K562 (cell line): ENCODE data around the gene LCN1. TPM values are rescaled to one million over a fixed set of nuclear protein-coding genes. Genes with fewer than 3 reads are reported as not detected.

Experiments used
- ATAC-seq: fragments of 200-7000 bp; cut with Tn5 transposase; 3 replicates; pipeline ENCODE4 v1.9.1; 2020; ENCODE audit warnings: moderate library complexity
- BruUV-seq: library from RNA; stranded (reverse); fragments of 400-500 nt; replicated peaks from 2 replicates; lab custom pipeline; 2021; lab: Mats Ljungman, UMichigan
- CTCF ChIA-PET: fragments of 300-600 bp; formaldehyde crosslinking; extraction: SDS; loops from one replicate; lab custom pipeline; 2021; ENCODE audit warnings: low intra/inter-chr PET ratio; lab: Yijun Ruan, JAX
- POLR2A ChIA-PET: fragments of 300-600, 350-650 bp; sonication (Branson Sonifier 250); formaldehyde crosslinking; extraction: SDS; loops from one replicate; lab custom pipeline; 2021; ENCODE audit warnings: antibody characterized with exemption, inconsistent platforms; lab: Yijun Ruan, JAX
- DNase-seq, 4 experiments: peaks; one replicate each; pipeline versions ENCODE4 v3.0.0 to v3.0.0-alpha.2; 2011 to 2018; ENCODE audit warnings: low spot score in 3 of 4, mixed read lengths in 3 of 4; ENCODE audit errors: extremely low read depth in 1 of 4
- FAIRE-seq: peaks from 2 replicates; lab custom pipeline; 2011; peaks lifted over from hg19 to GRCh38; lab: Jason Lieb, UNC
- H2AFZ ChIP-seq: 2 replicates; pipeline ENCODE4 v1.6.0; 2011; ENCODE audit warnings: low read depth, low read length, control low read depth, inconsistent platforms
- H3K27ac ChIP-seq: fragments of 200-600 bp; 3 replicates; pipeline ENCODE4 v1.8.0; 2011; ENCODE audit warnings: low read depth, mild to moderate bottlenecking, control low read depth, inconsistent platforms, low read length, moderate library complexity, mixed read lengths; ENCODE audit errors: extremely low read depth
- H3K27me3 ChIP-seq, 2 experiments: fragments of 300-600 bp in 1 of 2; 2 replicates in 1 of 2; 3 replicates in 1 of 2; pipeline versions ENCODE4 v1.6.0 to v1.8.0; 2011; ENCODE audit warnings: inconsistent platforms in 2 of 2, low read length in 2 of 2, mild to moderate bottlenecking in 1 of 2, mixed read lengths in 1 of 2, moderate library complexity in 1 of 2; ENCODE audit not compliant: control insufficient read depth in 2 of 2, insufficient read depth in 2 of 2
- H3K36me3 ChIP-seq: fragments of 300-600 bp; 3 replicates; pipeline ENCODE4 v1.8.0; 2011; ENCODE audit warnings: mild to moderate bottlenecking, low read length, inconsistent platforms; ENCODE audit not compliant: control insufficient read depth, insufficient read depth
- H3K4me1 ChIP-seq, 2 experiments: fragments of 200-600 bp in 1 of 2; replicated peaks in 1 of 2; 2 replicates in 1 of 2; 3 replicates in 1 of 2; pipeline versions ENCODE4 v1.5.1 to v1.8.0; 2011; ENCODE audit warnings: inconsistent platforms in 2 of 2, low read length in 2 of 2, mild to moderate bottlenecking in 1 of 2, mixed read lengths in 1 of 2, moderate library complexity in 1 of 2; ENCODE audit not compliant: control insufficient read depth in 2 of 2, insufficient read depth in 2 of 2
- H3K4me2 ChIP-seq: 2 replicates; pipeline ENCODE4 v1.6.1; 2011; ENCODE audit warnings: low read length, control low read depth, inconsistent platforms, mixed read lengths; ENCODE audit not compliant: insufficient read depth
- H3K4me3 ChIP-seq: fragments of 200-600 bp; sonication (generic), shearing (Covaris generic); 2 replicates; pipeline ENCODE4 v1.5.1; 2016; ENCODE audit warnings: control low read depth, inconsistent platforms
- H3K79me2 ChIP-seq: fragments of 200-600 bp; 3 replicates; pipeline ENCODE4 v1.8.0; 2011; ENCODE audit warnings: low read length, inconsistent platforms; ENCODE audit not compliant: control insufficient read depth, insufficient read depth
- H3K9ac ChIP-seq, 2 experiments: 2 replicates each; pipeline versions ENCODE4 v1.6.0 to v1.6.1; 2011; ENCODE audit warnings: low read depth in 2 of 2, low read length in 2 of 2, control low read depth in 1 of 2, inconsistent platforms in 1 of 2, mild to moderate bottlenecking in 1 of 2, mixed read lengths in 1 of 2; ENCODE audit not compliant: insufficient read depth in 1 of 2
- H3K9me1 ChIP-seq: one replicate; pipeline ENCODE4 v1.6.0; 2011; ENCODE audit warnings: inconsistent platforms, mild to moderate bottlenecking, low read length, moderate library complexity; ENCODE audit not compliant: control insufficient read depth, insufficient read depth
- H3K9me3 ChIP-seq: replicated peaks from 2 replicates; pipeline ENCODE4 v1.5.1; 2011; ENCODE audit warnings: low read depth, low read length, inconsistent platforms; ENCODE audit not compliant: control insufficient read depth, insufficient read depth
- H4K20me1 ChIP-seq: replicated peaks from 2 replicates; pipeline ENCODE4 v1.6.1; 2011; ENCODE audit warnings: low read length, inconsistent platforms, mixed read lengths; ENCODE audit not compliant: control insufficient read depth, insufficient read depth
- ADNP ChIP-seq: fragments of 200-800 bp; sonication (Bioruptor generic); IDR thresholded peaks from 2 replicates; pipeline ENCODE4 v1.6.1; 2016; ENCODE audit warnings: missing genetic modification characterization, missing compliant biosample characterization
- BRCA1 ChIP-seq, 2 experiments: fragments of 450-650 bp in 1 of 2; sonication (generic) in 1 of 2; formaldehyde crosslinking in 1 of 2; IDR thresholded peaks; 2 replicates each; pipeline versions ENCODE4 v1.5.0 to v1.6.1; 2017 to 2020; ENCODE audit warnings: mild to moderate bottlenecking in 1 of 2, missing genetic modification reagents in 1 of 2
- DLX4 ChIP-seq: fragments of 250-450 bp; sonication (Bioruptor Pico); IDR thresholded peaks from 2 replicates; pipeline ENCODE4 v1.6.1; 2021; ENCODE audit warnings: mild to moderate bottlenecking
- JUND ChIP-seq, 2 experiments: IDR thresholded peaks; 2 replicates in 1 of 2; 3 replicates in 1 of 2; pipeline ENCODE4 v1.6.1; 2011; ENCODE audit warnings: borderline replicate concordance in 2 of 2, low read depth in 2 of 2, low read length in 2 of 2, improper control_type of control experiment in 1 of 2, missing biosample characterization in 1 of 2, missing genetic modification characterization in 1 of 2, missing genetic modification reagents in 1 of 2
- LCOR ChIP-seq: sonication (generic); formaldehyde crosslinking; IDR thresholded peaks from 2 replicates; pipeline ENCODE4 v1.8.0; 2022; ENCODE audit warnings: mild to moderate bottlenecking, missing genetic modification reagents
- MECOM ChIP-seq: fragments of 250-450 bp; sonication (Bioruptor Pico); IDR thresholded peaks from 2 replicates; pipeline ENCODE4 v1.8.0; 2022; ENCODE audit warnings: inconsistent platforms
- NFXL1 ChIP-seq: fragments of 450-650 bp; formaldehyde crosslinking; IDR thresholded peaks from 2 replicates; pipeline ENCODE4 v1.4.0; 2021; ENCODE audit warnings: mild to moderate bottlenecking
- OTX1 ChIP-seq: fragments of 450-650 bp; formaldehyde crosslinking; IDR thresholded peaks from 2 replicates; pipeline ENCODE4 v1.4.0; 2022; ENCODE audit warnings: mild to moderate bottlenecking
- TAL1 ChIP-seq: fragments of 450-650 bp; IDR thresholded peaks from 2 replicates; pipeline ENCODE4 v1.6.1; 2016; ENCODE audit warnings: mild to moderate bottlenecking
- TFAP4 ChIP-seq: sonication (generic); formaldehyde crosslinking; IDR thresholded peaks from 2 replicates; pipeline ENCODE4 v1.8.0; 2022; ENCODE audit warnings: missing genetic modification reagents, mild to moderate bottlenecking, moderate library complexity, borderline replicate concordance
- ZNF324 ChIP-seq: fragments of 250-450 bp; sonication (Bioruptor Pico); IDR thresholded peaks from 2 replicates; pipeline ENCODE4 v1.4.0; 2020; ENCODE audit warnings: mild to moderate bottlenecking
- ZNF395 ChIP-seq: fragments of 200-800 bp; sonication (Bioruptor generic); IDR thresholded peaks from 2 replicates; pipeline ENCODE4 v1.6.1; 2017; ENCODE audit warnings: missing genetic modification characterization, missing compliant biosample characterization
- ZNF449 ChIP-seq: fragments of 250-450 bp; sonication (Bioruptor Pico); IDR thresholded peaks from 2 replicates; pipeline ENCODE4 v1.8.0; 2022; ENCODE audit warnings: moderate library complexity, mild to moderate bottlenecking, inconsistent platforms
- WGBS: fragments of 100-300 bp; shearing (Covaris generic); methylation state at CpG from one replicate; pipeline ENCODE4 v1.1.6; 2016; ENCODE audit warnings: low coverage, mixed read lengths; ENCODE audit not compliant: insufficient coverage; ENCODE audit errors: missing lambda C conversion rate; 5-methylcytosine and 5-hydroxymethylcytosine counted together
- in situ Hi-C: fragments of 300-500 bp; cut with MboI; formaldehyde crosslinking; loops from 4 replicates; pipeline ENCODE4 v1.15.0; 2018; ENCODE audit warnings: inconsistent platforms, mixed read lengths
- intact Hi-C: fragments of 100-400 bp; cut with micrococcal nuclease; formaldehyde crosslinking; loops from 2 replicates; pipeline ENCODE4 v1.14.2; 2022
- polyA plus RNA-seq, 8 experiments: library from polyadenylated mRNA; depleted of rRNA in 4 of 8; stranded (reverse) in 5 of 8; unstranded in 3 of 8; fragments of >200 nt; fragmentation: Nextera tagmentation in 2 of 8; fragmentation: Illumina TruSeq in 1 of 8; extraction: Ambion mirVana in 2 of 8; extraction: Trizol in 1 of 8; gene quantifications; 2 replicates each; pipeline versions ENCODE4 v1.2.1 to v1.2.3, GENCODE V29; 2011 to 2014; ENCODE audit warnings: inconsistent platforms in 1 of 8, missing spikeins in 1 of 8
- total RNA-seq, 7 experiments: library from RNA; depleted of rRNA in 6 of 7; stranded (reverse); fragments of >200 nt in 6 of 7; fragmentation: Illumina TruSeq in 2 of 7; extraction: Trizol in 2 of 7; gene quantifications; 2 replicates each; pipeline versions ENCODE4 v1.2.1 to v1.2.3, GENCODE V29; 2011 to 2021; ENCODE audit warnings: low replicate concordance in 1 of 7

Gene LCN1
- total and polyA plus RNA-seq, 9 of the 15 experiments (the other 6 are each of a cell fraction or from before 2014, with no cell fraction given), result not detected

- Histone ChIP-seq H3K79me2 (no peaks in the 10 kb centered on the region), H3K9me1 (no peaks in the 10 kb centered on the region), H3K9ac (no peak overlapping the region), H2AFZ (no peak overlapping the region), H3K36me3 (peaks cover 15% of the 10 kb centered on the region; the same call in 1 of the 3 replicates), H3K27me3 (no peaks in the 10 kb centered on the region), H3K9me3 (no peaks in the 10 kb centered on the region), H3K4me3 (no peak overlapping the region), H3K27ac (no peak overlapping the region), H3K4me2 (no peak overlapping the region), H3K4me1 (peaks cover 2 to 12% of the 10 kb centered on the region in 2 experiments; a peak in 2 of 5 replicates), H4K20me1 (no peaks in the 10 kb centered on the region)
- no TSS peak for BruUV-seq
- 52% methylated on average over 4 of the region's 4 CpGs for WGBS
- CTCF ChIA-PET, result no interaction called here
- DNase-seq (no peak), FAIRE-seq (no peak), ATAC-seq (no peak)
- POLR2A ChIA-PET, result interaction anchor here (0.6 to 3.1 kb wide), 2 partner anchors 11 to 52 kb away, joined by 3 to 13 read pairs; no protein-coding TSS in a partner anchor
- intact Hi-C loops, result no loop called here
- in situ Hi-C loops, result no loop called here
- no peak for TF ChIP-seq OTX1 (CRISPR knock-in tag)
- TF ChIP-seq JUND (IDR thresholded peaks at IDR 0.05; ENCODE audit: borderline replicate concordance, low read depth, low read length), result no peak
- TF ChIP-seq JUND (tag; IDR thresholded peaks at IDR 0.05; ENCODE audit: borderline replicate concordance, low read depth, low read length), result no peak
- TF ChIP-seq BRCA1 (IDR thresholded peaks at IDR 0.05), result no peak
- TF ChIP-seq BRCA1 (CRISPR knock-in tag; IDR thresholded peaks at IDR 0.05), result no peak
- TF ChIP-seq ADNP (tag), result no peak
- no peak for TF ChIP-seq ZNF395
- no peak for TF ChIP-seq TFAP4 (CRISPR knock-in tag)
- TF ChIP-seq TAL1, result no peak
- TF ChIP-seq NFXL1 (CRISPR knock-in tag), result no peak
- no peak for TF ChIP-seq LCOR
- no peak for TF ChIP-seq ZNF449
- TF ChIP-seq DLX4 (CRISPR knock-in tag), result no peak
- TF ChIP-seq ZNF324 (CRISPR knock-in tag), result no peak
- no peak for TF ChIP-seq MECOM (CRISPR knock-in tag)
Observed at GRCh38 chr9:135491764-135492163, 29.5 kb upstream of the LCN1 start.
